HG03175 (cell line): ENCODE data around the gene NCKIPSD.

Source experiments
- ATAC-seq: cut with Tn5 transposase; IDR thresholded peaks from one replicate; pipeline ENCODE4 v1.9.1; 2021; ENCODE audit warnings: mild to moderate bottlenecking, moderate library complexity; ENCODE audit not compliant: unreplicated experiment

NCKIPSD gene

DNA sequence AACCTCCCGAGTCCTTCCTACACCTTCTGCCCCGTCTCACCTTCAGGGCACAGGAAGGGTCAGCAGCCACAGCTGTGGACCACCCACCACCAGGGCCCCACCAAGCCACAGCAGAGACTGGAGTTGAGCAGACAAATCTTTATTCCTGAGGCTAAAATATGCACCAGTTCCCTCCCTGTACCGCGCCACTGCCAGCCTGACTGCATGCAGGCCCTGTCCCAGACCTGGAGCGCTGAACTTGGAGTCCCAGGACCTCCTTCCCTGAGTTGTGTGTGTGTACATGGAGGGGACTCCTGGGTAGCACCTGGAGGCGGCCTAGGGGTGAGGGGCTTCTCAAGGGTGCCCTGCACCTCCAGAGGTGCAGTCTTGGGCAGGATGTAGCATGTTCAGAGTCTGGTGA is 60.1 kb downstream of the NCKIPSD start:
- ATAC-seq, result no peak

GRCh38 chr3:48624767-48625166 is 60.9 kb downstream of the NCKIPSD start:
- ATAC-seq, result no peak

DNA sequence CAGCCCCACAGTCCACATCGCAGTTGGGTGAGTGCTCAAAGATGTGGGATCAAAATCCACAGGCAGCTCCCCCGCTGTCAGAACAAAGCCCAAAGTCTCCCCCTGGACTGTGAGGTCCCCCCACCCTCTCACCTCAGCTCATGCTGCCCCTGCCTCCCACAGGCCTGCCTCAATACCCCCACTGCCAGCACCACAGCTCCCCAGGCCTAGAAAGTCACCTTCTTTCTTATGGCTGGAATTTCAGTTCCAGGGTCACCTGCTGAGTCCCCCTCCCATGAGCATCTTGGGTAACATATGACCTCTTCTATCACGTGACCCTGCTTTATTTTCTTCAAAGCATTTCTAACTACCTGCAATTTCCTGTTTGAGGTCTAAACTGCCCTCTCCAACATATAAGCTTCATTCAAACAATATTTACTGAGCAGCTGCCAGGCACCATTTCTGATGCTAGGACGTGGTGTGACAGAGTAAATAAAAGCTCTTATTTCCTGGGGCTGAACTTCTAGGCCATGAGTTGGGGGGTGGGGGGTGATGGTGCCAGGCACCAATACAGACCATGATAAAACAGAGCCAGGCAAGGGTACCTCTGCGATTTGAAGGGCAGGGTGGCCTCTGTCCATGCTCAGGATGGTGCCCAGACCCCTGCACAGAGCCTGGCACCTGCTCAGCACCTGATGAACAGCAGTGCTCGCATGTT is 61.7 kb downstream of the NCKIPSD start:
- ATAC-seq, result no peak
